GM18868 (cell line): ENCODE data around the gene TNFRSF8.

Experiments used
- ATAC-seq: cut with Tn5 transposase; IDR thresholded peaks from one replicate; pipeline ENCODE4 v1.9.1; 2021; ENCODE audit warnings: mild to moderate bottlenecking, moderate library complexity; ENCODE audit not compliant: unreplicated experiment

Gene TNFRSF8

GRCh38 chr1:12113433-12114339 lies 50.6 kb downstream of the TNFRSF8 start:
- ATAC-seq, result no peak

GRCh38 chr1:12114340-12114683 lies 51.2 kb downstream of the TNFRSF8 start:
- no peak for ATAC-seq

GRCh38 chr1:12114916-12115315 lies 51.8 kb downstream of the TNFRSF8 start:
- no peak for ATAC-seq

- no peak for ATAC-seq
These were observed 58.3 kb downstream of the TNFRSF8 start for GRCh38 chr1:12121212-12122003.

- ATAC-seq, result no peak
These were observed 60.1 kb downstream of the TNFRSF8 start for GRCh38 chr1:12123172-12123571.

GRCh38 chr1:12124693-12125421 lies 61.8 kb downstream of the TNFRSF8 start:
- no peak for ATAC-seq

GRCh38 chr1:12125422-12126355 lies 62.6 kb downstream of the TNFRSF8 start:
- no peak for ATAC-seq

- ATAC-seq, result no peak
These were observed 63.7 kb downstream of the TNFRSF8 start for GRCh38 chr1:12126781-12127180.

- no peak for ATAC-seq
These were observed 64.2 kb downstream of the TNFRSF8 start for GRCh38 chr1:12127206-12127810.

- ATAC-seq, result no peak
These were observed 65.0 kb downstream of the TNFRSF8 start for GRCh38 chr1:12128120-12128519.

GRCh38 chr1:12129624-12130023 lies 66.5 kb downstream of the TNFRSF8 start:
- no peak for ATAC-seq

- no peak for ATAC-seq
These were observed 67.5 kb downstream of the TNFRSF8 start for GRCh38 chr1:12130466-12131130.

- no peak for ATAC-seq
These were observed 69.0 kb downstream of the TNFRSF8 start for GRCh38 chr1:12132078-12132477.

GRCh38 chr1:12134716-12135115 lies 71.6 kb downstream of the TNFRSF8 start:
- ATAC-seq, result no peak

- no peak for ATAC-seq
These were observed 72.5 kb downstream of the TNFRSF8 start for GRCh38 chr1:12135612-12136011.

GRCh38 chr1:12136916-12137610 lies 74.0 kb downstream of the TNFRSF8 start:
- ATAC-seq, result no peak

- ATAC-seq, result no peak
These were observed 75.4 kb downstream of the TNFRSF8 start for GRCh38 chr1:12138196-12139168.

GRCh38 chr1:12140016-12140415 lies 76.9 kb downstream of the TNFRSF8 start:
- no peak for ATAC-seq
